ENCODE measurements around the gene LPAR1.
A peak's percentile ranks its signal among the peaks of the same experiment; 100 is the strongest.
"Not testable (repeated sequence)": the region's sequence is repeated elsewhere in the genome, so short reads cannot be mapped to it uniquely, and the experiment has no call there.

Gene LPAR1

GRCh38 chr9:111038331-111039230, at the start of gene LPAR1:
LPAR1 (minus strand) TSS chr9:111038470; CDS start chr9:110972117, 66,353 bp downstream.
- peak; percentile 90 for DNase-seq (ENCODE audit: low spot score)

DNA sequence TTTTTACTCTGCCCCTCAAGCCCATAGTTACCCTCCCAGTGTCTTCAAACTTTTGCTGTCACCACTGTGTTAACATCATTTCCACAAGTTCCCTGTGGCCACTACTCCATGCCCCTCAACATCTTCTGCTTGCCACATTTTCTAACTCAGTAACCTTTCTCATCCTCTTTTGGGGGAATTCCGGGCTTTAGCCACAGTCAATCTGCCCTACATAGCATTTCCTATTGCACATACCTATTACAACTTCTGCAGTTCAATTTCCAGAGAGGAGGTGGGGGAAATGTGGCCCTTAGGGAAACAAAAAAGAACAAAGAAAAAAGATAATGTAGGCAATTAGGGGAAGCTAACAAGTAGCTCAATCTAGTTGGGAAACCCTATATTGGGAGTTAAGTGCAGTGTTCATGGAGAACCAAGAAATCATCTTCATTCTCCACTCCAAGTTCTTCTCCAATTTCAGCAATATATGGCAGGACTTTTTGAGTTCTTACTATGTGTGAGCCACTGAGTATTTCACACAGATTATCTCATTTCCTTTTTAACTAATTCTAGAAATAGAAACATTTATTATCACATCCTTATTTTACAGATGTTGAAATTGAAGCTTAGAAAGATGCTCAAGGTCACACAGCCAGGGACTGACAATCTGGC, 40.2 kb upstream of the LPAR1 start:
- no peak for DNase-seq (ENCODE audit: low spot score)

GRCh38 chr9:111076519-111076918, 38.2 kb upstream of the LPAR1 start:
- DNase-seq (ENCODE audit: low spot score) = no peak

- no peak for DNase-seq (ENCODE audit: low spot score)
Observed at GRCh38 chr9:111076042-111076441, 37.8 kb upstream of the LPAR1 start.

DNA sequence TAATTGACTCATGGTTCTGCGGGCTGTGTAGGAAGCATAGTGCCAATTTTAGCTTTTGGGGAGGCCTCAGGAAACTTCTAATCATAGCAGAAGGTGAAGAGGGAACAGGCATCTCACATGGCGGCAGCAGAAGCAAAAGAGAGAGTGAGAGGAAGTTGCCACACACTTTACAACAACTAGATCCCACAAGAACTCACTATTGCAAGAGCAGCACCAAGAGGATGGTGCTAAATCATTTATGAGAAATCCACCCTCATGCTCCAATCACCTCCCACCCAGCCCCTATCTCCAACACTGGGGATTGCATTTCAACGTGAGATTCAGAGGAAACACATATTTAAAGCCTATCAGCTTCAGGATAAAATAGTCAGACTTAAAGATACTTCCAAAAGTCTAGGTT, 36.1 kb upstream of the LPAR1 start:
- no peak for DNase-seq (ENCODE audit: low spot score)

GRCh38 chr9:111069183-111069582, 30.9 kb upstream of the LPAR1 start:
- no peak for DNase-seq (ENCODE audit: low spot score)

GRCh38 chr9:111068771-111069170, 30.5 kb upstream of the LPAR1 start:
- no peak for DNase-seq (ENCODE audit: low spot score)

DNA sequence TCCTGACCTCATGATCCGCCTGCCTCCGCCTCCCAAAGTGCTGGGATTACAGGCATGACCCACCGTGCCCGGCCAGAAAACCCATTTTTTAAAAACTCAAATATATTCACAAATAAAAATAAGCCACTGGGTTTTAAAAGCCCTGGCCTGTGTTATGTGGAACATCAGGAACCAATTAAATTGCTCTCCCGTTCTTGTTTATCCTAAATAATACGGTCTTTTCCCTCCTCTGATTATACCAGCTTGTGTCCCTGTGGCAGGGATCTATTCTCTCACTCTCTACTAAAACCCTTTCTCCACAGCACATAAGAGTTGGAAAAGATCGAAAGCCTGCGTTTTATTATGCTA, 30.1 kb upstream of the LPAR1 start:
- no peak for DNase-seq (ENCODE audit: low spot score)

- no peak for DNase-seq (ENCODE audit: low spot score)
Observed at GRCh38 chr9:111066468-111066867, 28.2 kb upstream of the LPAR1 start.

GRCh38 chr9:111065414-111065813, 27.1 kb upstream of the LPAR1 start:
- DNase-seq (ENCODE audit: low spot score) = no peak

DNA sequence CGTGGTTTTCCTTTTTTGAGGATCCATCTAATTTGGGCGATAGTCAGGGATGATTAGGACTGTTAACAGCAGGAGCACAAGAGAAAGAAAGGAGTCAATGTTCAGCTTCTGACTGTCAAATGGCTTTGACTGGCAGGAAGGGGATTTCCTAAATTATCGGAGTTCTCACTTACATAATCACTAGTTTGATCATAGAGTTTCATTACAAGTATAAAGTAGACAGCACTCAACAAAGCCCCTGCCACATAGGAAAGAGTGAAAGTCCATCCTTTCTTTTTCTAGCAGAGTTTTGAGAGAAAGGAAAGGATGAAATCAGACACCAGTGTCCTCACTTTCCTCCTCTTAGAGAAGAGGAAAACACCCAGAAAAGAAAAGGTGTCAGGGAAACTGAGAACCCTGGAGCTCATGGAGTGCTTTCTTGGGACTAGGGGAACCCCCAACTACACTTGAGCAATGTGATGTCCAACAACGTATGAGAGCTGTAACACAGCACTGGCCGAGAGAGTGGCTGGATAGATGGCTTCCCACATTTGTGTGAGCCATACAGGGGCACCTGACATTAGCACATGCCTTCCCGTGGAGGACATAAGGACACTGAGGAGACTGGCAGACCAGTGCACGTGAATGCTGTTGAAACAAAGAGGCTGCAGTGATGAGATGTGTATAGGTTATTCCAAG, 26.0 kb upstream of the LPAR1 start:
- no peak for DNase-seq (ENCODE audit: low spot score)

DNA sequence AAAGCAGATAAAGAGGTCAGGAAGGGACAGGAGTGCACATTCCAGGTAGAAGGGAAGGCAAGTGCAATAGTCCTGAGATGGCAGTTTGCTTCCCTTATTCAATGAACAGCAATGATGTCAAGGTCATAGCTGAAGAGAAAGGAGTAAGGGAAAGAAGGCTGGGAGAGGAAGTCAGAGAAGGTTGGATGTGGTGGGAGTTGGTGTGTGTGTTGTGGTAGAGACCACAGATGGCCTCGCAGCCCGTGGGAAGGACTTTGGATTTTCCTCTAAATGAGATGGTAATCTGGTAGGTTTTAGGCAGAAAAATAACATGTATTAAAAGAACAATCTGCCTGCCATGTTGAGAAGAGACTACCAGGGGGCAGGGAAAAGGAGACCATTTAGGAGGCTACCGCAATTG, 25.1 kb upstream of the LPAR1 start:
- no peak for DNase-seq (ENCODE audit: low spot score)

DNA sequence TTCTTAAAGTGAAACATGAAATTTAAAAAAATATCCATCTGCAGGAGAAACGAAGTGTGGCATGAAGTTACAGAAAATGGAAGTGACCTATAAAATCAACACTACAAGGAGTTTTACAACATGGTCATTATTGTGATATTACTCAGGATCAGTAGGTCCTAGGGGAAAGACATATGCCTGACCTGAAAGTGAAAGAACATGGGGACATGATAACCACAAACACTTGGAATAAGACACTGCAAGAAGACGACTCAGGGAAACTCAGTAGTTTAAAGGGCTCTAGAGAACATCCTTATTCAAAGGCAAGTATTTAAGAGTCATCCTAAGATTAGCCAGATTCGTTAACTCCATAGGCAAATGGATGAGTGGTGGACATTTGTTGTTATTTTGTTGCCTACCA, 19.9 kb upstream of the LPAR1 start:
- DNase-seq (ENCODE audit: low spot score) = no peak

DNA sequence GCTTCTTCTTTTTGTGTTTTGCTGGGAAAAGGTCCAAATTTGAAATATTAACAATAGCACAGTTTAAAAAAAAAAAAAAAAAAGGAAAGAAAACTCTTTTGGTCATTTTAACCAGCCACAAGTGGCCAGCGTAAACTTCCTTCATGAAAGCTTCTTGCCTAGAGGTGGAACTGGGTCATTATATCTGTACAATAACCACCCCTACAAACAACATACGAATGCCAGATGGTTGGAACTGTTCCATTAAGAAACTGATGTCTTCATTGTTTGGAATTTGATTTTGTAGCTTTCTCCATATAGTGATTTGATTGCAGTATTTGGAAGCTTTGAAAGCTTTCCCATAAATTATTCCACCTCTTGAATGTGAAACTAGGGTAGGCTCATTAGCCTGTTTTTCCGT, 18.3 kb upstream of the LPAR1 start:
- no peak for DNase-seq (ENCODE audit: low spot score)

- no peak for DNase-seq (ENCODE audit: low spot score)
Observed at GRCh38 chr9:111052791-111053190, 14.5 kb upstream of the LPAR1 start.

DNA sequence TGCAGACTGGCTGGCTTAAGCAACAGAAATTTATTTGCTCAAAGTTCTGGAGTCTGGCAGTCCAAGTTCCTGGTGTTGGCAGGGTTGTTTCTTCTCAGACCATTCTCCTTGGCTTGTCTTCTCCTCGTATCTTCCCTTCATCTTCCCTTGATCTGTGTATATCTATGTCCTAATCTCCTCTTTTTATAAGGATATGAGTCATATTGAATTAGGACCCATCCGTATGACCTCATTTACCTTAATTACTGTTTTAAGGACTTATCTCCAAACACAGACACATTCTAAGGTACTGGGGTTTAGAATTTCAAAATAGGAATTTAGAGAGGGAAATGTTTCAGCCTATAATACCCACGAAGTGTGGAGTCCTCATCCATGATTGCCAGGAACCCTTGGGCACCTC, 13.1 kb upstream of the LPAR1 start:
- DNase-seq (ENCODE audit: low spot score) = no peak

DNA sequence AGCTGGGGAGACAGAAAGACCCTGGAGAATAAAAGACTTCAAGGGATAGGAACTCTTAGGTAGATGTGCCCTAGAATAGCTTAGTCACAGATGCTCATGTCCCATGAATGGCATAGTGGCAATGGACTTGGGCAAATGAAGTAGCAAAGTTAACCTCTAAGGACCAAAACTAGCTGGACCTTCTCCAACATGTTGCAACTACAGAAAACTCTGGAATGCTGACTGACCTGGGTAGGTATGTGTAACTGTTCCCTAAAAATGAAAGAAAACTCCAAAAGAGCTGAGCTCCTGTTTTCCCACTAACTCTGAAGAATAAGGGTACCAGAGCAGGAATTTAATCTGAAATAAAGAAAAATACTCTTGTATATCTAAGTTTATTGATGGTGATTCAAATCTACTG, 12.5 kb upstream of the LPAR1 start:
- DNase-seq (ENCODE audit: low spot score) = no peak

GRCh38 chr9:111047287-111047686, 9.0 kb upstream of the LPAR1 start:
- DNase-seq (ENCODE audit: low spot score) = not testable (repeated sequence)

DNA sequence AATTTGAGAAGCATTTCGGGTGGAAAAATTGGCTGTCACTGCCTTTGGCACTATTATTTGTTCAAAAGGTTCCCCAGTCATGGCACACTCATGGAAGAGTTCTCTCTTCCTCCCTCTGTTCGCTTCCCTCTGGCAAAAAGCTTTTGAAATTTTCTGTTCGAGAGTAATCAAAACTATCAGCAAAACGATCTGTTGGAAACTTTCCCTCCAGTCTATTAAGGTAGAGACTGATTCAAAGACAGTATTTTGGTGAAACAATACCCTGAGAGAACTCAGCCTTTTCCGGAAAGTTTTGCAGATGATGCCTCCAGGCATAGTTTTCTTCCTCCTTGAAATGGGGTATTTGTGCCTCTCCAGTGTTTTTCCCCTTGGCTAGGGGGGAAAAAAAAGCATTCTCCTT, 3.6 kb upstream of the LPAR1 start:
- no peak for DNase-seq (ENCODE audit: low spot score)

GRCh38 chr9:111040494-111040893, 2.2 kb upstream of the LPAR1 start:
- no peak for DNase-seq (ENCODE audit: low spot score)

- no peak for DNase-seq (ENCODE audit: low spot score)
Observed at GRCh38 chr9:111039231-111039906, 1.1 kb upstream of the LPAR1 start.

- peak; percentile 81 for DNase-seq (ENCODE audit: low spot score)
Observed at GRCh38 chr9:111037708-111038330, 451 bp downstream of the LPAR1 start.
